Liver (tissue), 9 donors: ENCODE measurements around the gene ZCCHC14. TPM values are rescaled to one million over a fixed set of nuclear protein-coding genes. Genes with fewer than 3 reads are reported as not detected.

Experiments
- DNase-seq: peaks from one replicate; pipeline ENCODE4 v3.0.0-alpha.2; 2017; ENCODE audit warnings: low spot score
- H3K27ac ChIP-seq, 2 donors: one replicate each; pipeline ENCODE4 v1.7.0; 2013; ENCODE audit warnings: inconsistent platforms in 2 of 2, low read length in 2 of 2, control low read depth in 1 of 2, low read depth in 1 of 2, mild to moderate bottlenecking in 1 of 2
- H3K27me3 ChIP-seq, 4 donors: one replicate each; pipeline versions ENCODE4 v1.6.1 to v1.7.0; 2013; ENCODE audit warnings: low read length in 3 of 4, inconsistent platforms in 1 of 4, mild to moderate bottlenecking in 1 of 4, moderate library complexity in 1 of 4; ENCODE audit not compliant: control insufficient read depth in 4 of 4, insufficient read depth in 4 of 4
- H3K36me3 ChIP-seq, 4 donors: one replicate each; pipeline versions ENCODE4 v1.6.1 to v1.7.0; 2013; ENCODE audit warnings: low read length in 3 of 4, mild to moderate bottlenecking in 3 of 4, low read depth in 1 of 4, moderate library complexity in 1 of 4; ENCODE audit not compliant: control insufficient read depth in 4 of 4, insufficient read depth in 3 of 4
- H3K4me1 ChIP-seq, 4 donors: one replicate each; pipeline versions ENCODE4 v1.6.1 to v1.7.0; 2013; ENCODE audit warnings: low read length in 3 of 4, mild to moderate bottlenecking in 3 of 4, moderate library complexity in 1 of 4; ENCODE audit not compliant: control insufficient read depth in 4 of 4, insufficient read depth in 4 of 4
- H3K4me3 ChIP-seq, 3 donors: one replicate each; pipeline versions ENCODE4 v1.6.1 to v1.7.0; 2013; ENCODE audit warnings: low read length in 3 of 3, control low read depth in 1 of 3, low read depth in 1 of 3, mild to moderate bottlenecking in 1 of 3
- H3K9ac ChIP-seq, 2 donors: one replicate each; pipeline ENCODE4 v1.7.0; 2013; ENCODE audit warnings: low read length in 2 of 2, mild to moderate bottlenecking in 2 of 2, moderate library complexity in 2 of 2, control low read depth in 1 of 2, low read depth in 1 of 2
- H3K9me3 ChIP-seq, 4 donors: one replicate each; pipeline versions ENCODE4 v1.6.1 to v1.7.0; 2013; ENCODE audit warnings: low read length in 3 of 4; ENCODE audit not compliant: control insufficient read depth in 4 of 4
- ATF3 ChIP-seq: IDR thresholded peaks from 2 replicates; pipeline ENCODE4 v1.6.1; 2016; ENCODE audit warnings: antibody characterized with exemption
- CTCF ChIP-seq: fragments of 150-350 bp; IDR thresholded peaks from 2 replicates; pipeline ENCODE4 v1.5.1; 2017; ENCODE audit warnings: improper control_type of control experiment, low read depth, low read length; ENCODE audit not compliant: missing input control
- EGR1 ChIP-seq, 2 donors: IDR thresholded peaks; 2 replicates each; pipeline ENCODE4 v1.6.1; 2016 to 2018; ENCODE audit warnings: antibody characterized with exemption in 2 of 2, low read depth in 2 of 2
- FOXA1 ChIP-seq: IDR thresholded peaks from 2 replicates; pipeline ENCODE4 v1.6.1; 2016; ENCODE audit warnings: antibody characterized with exemption
- FOXA2 ChIP-seq: IDR thresholded peaks from 2 replicates; pipeline ENCODE4 v1.6.1; 2016; ENCODE audit warnings: antibody characterized with exemption
- GABPA ChIP-seq, 2 donors: IDR thresholded peaks in 1 of 2; conservative IDR thresholded peaks in 1 of 2; 2 replicates each; pipeline ENCODE4 v1.6.1; 2016; ENCODE audit warnings: antibody characterized with exemption in 2 of 2, mild to moderate bottlenecking in 1 of 2, moderate library complexity in 1 of 2
- HNF4A ChIP-seq, 2 donors: conservative IDR thresholded peaks; 2 replicates each; pipeline ENCODE4 v1.6.1; 2016; ENCODE audit warnings: antibody characterized with exemption in 2 of 2, mild to moderate bottlenecking in 2 of 2
- HNF4G ChIP-seq: IDR thresholded peaks from 2 replicates; pipeline ENCODE4 v1.6.1; 2016; ENCODE audit warnings: antibody characterized with exemption
- JUND ChIP-seq, 2 donors: IDR thresholded peaks; 2 replicates each; pipeline ENCODE4 v1.6.1; 2016; ENCODE audit warnings: antibody characterized with exemption in 2 of 2
- MAX ChIP-seq: IDR thresholded peaks from 2 replicates; pipeline ENCODE4 v1.6.1; 2016; ENCODE audit warnings: antibody characterized with exemption
- NR2F2 ChIP-seq: IDR thresholded peaks from 2 replicates; pipeline ENCODE4 v1.6.1; 2016; ENCODE audit warnings: antibody characterized with exemption
- RAD21 ChIP-seq, 2 donors: IDR thresholded peaks; 2 replicates each; pipeline ENCODE4 v1.6.1; 2016; ENCODE audit warnings: antibody characterized with exemption in 2 of 2, mild to moderate bottlenecking in 2 of 2
- REST ChIP-seq: IDR thresholded peaks from 2 replicates; pipeline ENCODE4 v1.6.1; 2016; ENCODE audit warnings: antibody characterized with exemption, mild to moderate bottlenecking
- RXRA ChIP-seq, 2 donors: IDR thresholded peaks; 2 replicates each; pipeline ENCODE4 v1.6.1; 2017 to 2018; ENCODE audit warnings: antibody characterized with exemption in 2 of 2, mild to moderate bottlenecking in 1 of 2
- SP1 ChIP-seq: IDR thresholded peaks from 2 replicates; pipeline ENCODE4 v1.6.1; 2018; ENCODE audit warnings: antibody characterized with exemption, mild to moderate bottlenecking
- TAF1 ChIP-seq: conservative IDR thresholded peaks from 2 replicates; pipeline ENCODE4 v1.6.1; 2016; ENCODE audit warnings: antibody characterized with exemption, mild to moderate bottlenecking
- YY1 ChIP-seq: IDR thresholded peaks from 2 replicates; pipeline ENCODE4 v1.6.1; 2016; ENCODE audit warnings: antibody characterized with exemption, mild to moderate bottlenecking
- ZBTB33 ChIP-seq: IDR thresholded peaks from 2 replicates; pipeline ENCODE4 v1.6.1; 2016; ENCODE audit warnings: antibody characterized with exemption
- WGBS: extraction: QIAGEN DNeasy Blood & Tissue Kit; methylation state at CpG from one replicate; pipeline ENCODE4 v1.1.7; 2013; 5-methylcytosine and 5-hydroxymethylcytosine counted together
- polyA plus RNA-seq, 2 donors: library from polyadenylated mRNA; stranded (reverse) in 1 of 2; unstranded in 1 of 2; fragments of 200-250 nt in 1 of 2; fragments of >200 nt in 1 of 2; fragmentation: Nextera tagmentation in 1 of 2; extraction: Ambion mirVana in 1 of 2; gene quantifications; one replicate each; pipeline versions ENCODE4 v1.2.1 to v1.2.3, GENCODE V29; 2013 to 2015
- total RNA-seq, 2 donors: library from RNA; depleted of rRNA; stranded (reverse); fragments of >200 nt; gene quantifications; one replicate each; pipeline ENCODE4 v1.2.3, GENCODE V29; 2014
- donor health status: healthy.
- donor health status: healthy.
- donor health status: healthy.
- donor health status: healthy.
- donor health status: healthy.

Gene ZCCHC14
- total and polyA plus RNA-seq, 4 donors, result 6.3 to 21.7 (median 8.0) TPM

- Histone ChIP-seq H3K27ac (no peak overlapping the region), H3K9ac (no peak overlapping the region), H3K9me3 (no peaks in the 10 kb centered on the region), H3K27me3 (no peaks in the 10 kb centered on the region), H3K4me3 (no peak overlapping the region), H3K36me3 (peaks cover 0 to 22% (median 8%) of the 10 kb centered on the region in 4 donors), H3K4me1 (peaks cover 0 to 6% (median 1%) of the 10 kb centered on the region in 4 donors)
- TF ChIP-seq RAD21 (IDR thresholded peaks at IDR 0.05), result no peak
- no peak for TF ChIP-seq ATF3
- no peak for TF ChIP-seq RXRA (IDR thresholded peaks at IDR 0.05)
- no peak for TF ChIP-seq EGR1 (IDR thresholded peaks at IDR 0.05; ENCODE audit: low read depth in 2 of 2)
- no peak for TF ChIP-seq FOXA2
- no peak for TF ChIP-seq SP1
- TF ChIP-seq MAX, result no peak
- no peak for TF ChIP-seq CTCF
- no peak for TF ChIP-seq FOXA1
- TF ChIP-seq REST, result no peak
- TF ChIP-seq NR2F2, result no peak
- no peak for TF ChIP-seq YY1
- TF ChIP-seq GABPA (IDR thresholded peaks at IDR 0.05 in 1 of 2, conservative IDR thresholded peaks at IDR 0.05 in 1 of 2), result no peak
- no peak for TF ChIP-seq JUND (IDR thresholded peaks at IDR 0.05)
- TF ChIP-seq HNF4G, result no peak
- TF ChIP-seq TAF1, result no peak
- no peak for TF ChIP-seq HNF4A (conservative IDR thresholded peaks at IDR 0.05)
- no peak for DNase-seq
- 95% methylated on average over 4 of the region's 4 CpGs for WGBS
Observed at GRCh38 chr16:87442581-87442966, 50.2 kb downstream of the ZCCHC14 start.

- Histone ChIP-seq H3K27me3 (no peaks in the 10 kb centered on the region), H3K9ac (no peak overlapping the region), H3K4me3 (no peak overlapping the region), H3K27ac (no peak overlapping the region), H3K9me3 (no peaks in the 10 kb centered on the region), H3K4me1 (peaks cover 0 to 6% (median 1%) of the 10 kb centered on the region in 4 donors), H3K36me3 (peaks cover 0 to 19% (median 5%) of the 10 kb centered on the region in 4 donors)
- WGBS, result 98% methylated on average over 12 of the region's 12 CpGs
- no peak for DNase-seq
- TF ChIP-seq TAF1, result no peak
- no peak for TF ChIP-seq REST
- no peak for TF ChIP-seq JUND (IDR thresholded peaks at IDR 0.05)
- TF ChIP-seq SP1, result no peak
- TF ChIP-seq FOXA1, result no peak
- no peak for TF ChIP-seq HNF4G
- no peak for TF ChIP-seq YY1
- TF ChIP-seq ZBTB33, result no peak
- TF ChIP-seq MAX, result no peak
- TF ChIP-seq RAD21 (IDR thresholded peaks at IDR 0.05), result no peak
- TF ChIP-seq GABPA (IDR thresholded peaks at IDR 0.05 in 1 of 2, conservative IDR thresholded peaks at IDR 0.05 in 1 of 2), result no peak
- TF ChIP-seq NR2F2, result no peak
Observed at GRCh38 chr16:87441886-87442580, 50.8 kb downstream of the ZCCHC14 start.
